Transverse colon (tissue), 4 donors: Measurements from ENCODE around the gene DNAJC9.

Source experiments
- EP300 ChIP-seq: sonication (generic); formaldehyde crosslinking; IDR thresholded peaks from one replicate; pipeline ENCODE4 v1.6.1; 2017; ENCODE audit warnings: antibody characterized with exemption, low read depth
- POLR2A ChIP-seq: fragments of 450-650 bp; IDR thresholded peaks from one replicate; pipeline ENCODE4 v1.6.1; 2016; ENCODE audit warnings: antibody characterized with exemption, mild to moderate bottlenecking, moderate library complexity
- POLR2AphosphoS5 ChIP-seq, 3 donors: sonication (generic); formaldehyde crosslinking; IDR thresholded peaks; one replicate each; pipeline ENCODE4 v1.6.1; 2016; ENCODE audit warnings: antibody characterized with exemption in 3 of 3
- TF ChIP-seq, protein P1 (sequence below), 5 experiments: fragments of 200-600 bp in 3 of 5; fragments of 450-650 bp in 2 of 5; sonication (generic) in 3 of 5; IDR thresholded peaks; 1 replicate in 2 of 5; 2 replicates in 3 of 5; pipeline ENCODE4 v1.5.1; 2016 to 2017; ENCODE audit warnings: antibody characterized with exemption in 5 of 5, inconsistent platforms in 3 of 5, mild to moderate bottlenecking in 2 of 5, moderate library complexity in 1 of 5

DNA sequence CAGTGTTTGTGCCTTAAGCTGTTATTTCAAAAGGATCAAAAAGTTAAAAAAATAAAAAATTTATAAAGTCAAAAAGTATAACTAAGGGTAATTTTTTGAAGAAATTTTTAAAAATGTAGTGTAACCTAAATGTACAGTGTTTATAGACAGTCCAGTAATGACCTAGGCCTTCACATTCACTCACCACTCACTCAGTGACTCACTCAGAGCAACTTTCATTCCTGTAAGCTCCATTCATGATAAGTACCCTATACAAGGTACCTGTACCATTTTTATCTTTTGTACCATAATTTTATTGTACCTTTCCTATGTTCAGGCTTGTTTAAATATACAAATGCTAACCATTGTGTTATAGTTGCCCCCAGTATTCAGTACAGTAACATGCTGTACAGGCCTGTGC is 21.5 kb downstream of the DNAJC9 start:
- TF ChIP-seq, protein P1, sequence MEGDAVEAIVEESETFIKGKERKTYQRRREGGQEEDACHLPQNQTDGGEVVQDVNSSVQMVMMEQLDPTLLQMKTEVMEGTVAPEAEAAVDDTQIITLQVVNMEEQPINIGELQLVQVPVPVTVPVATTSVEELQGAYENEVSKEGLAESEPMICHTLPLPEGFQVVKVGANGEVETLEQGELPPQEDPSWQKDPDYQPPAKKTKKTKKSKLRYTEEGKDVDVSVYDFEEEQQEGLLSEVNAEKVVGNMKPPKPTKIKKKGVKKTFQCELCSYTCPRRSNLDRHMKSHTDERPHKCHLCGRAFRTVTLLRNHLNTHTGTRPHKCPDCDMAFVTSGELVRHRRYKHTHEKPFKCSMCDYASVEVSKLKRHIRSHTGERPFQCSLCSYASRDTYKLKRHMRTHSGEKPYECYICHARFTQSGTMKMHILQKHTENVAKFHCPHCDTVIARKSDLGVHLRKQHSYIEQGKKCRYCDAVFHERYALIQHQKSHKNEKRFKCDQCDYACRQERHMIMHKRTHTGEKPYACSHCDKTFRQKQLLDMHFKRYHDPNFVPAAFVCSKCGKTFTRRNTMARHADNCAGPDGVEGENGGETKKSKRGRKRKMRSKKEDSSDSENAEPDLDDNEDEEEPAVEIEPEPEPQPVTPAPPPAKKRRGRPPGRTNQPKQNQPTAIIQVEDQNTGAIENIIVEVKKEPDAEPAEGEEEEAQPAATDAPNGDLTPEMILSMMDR (IDR thresholded peaks at IDR 0.05), result no peak
- no peak for TF ChIP-seq POLR2A
- TF ChIP-seq POLR2AphosphoS5 (IDR thresholded peaks at IDR 0.05), result no peak
- TF ChIP-seq EP300, result no peak
